Measurements from ENCODE around the gene MEF2C. TPM values are rescaled to one million over a fixed set of nuclear protein-coding genes. Genes with fewer than 3 reads are reported as not detected.

Gene MEF2C
- total RNA-seq, 2 experiments from 2014 or later, result 0.13 to 0.53 TPM

GRCh38 chr5:88776692-88777091 is 106.3 kb downstream of the MEF2C start:
- CTCF ChIA-PET, result no interaction called here
- no peak for ATAC-seq

GRCh38 chr5:88772831-88773230 is 110.2 kb downstream of the MEF2C start:
- no peak overlapping the region for H3K27ac Mint-ChIP-seq

More at GRCh38 chr5:88776692-88777091, 106.3 kb downstream of the MEF2C start:
- no peaks in the 10 kb centered on the region for H3K27me3 Mint-ChIP-seq (ENCODE audit: low read depth)
- H3K4me1 Mint-ChIP-seq (ENCODE audit: low read depth), result no peaks in the 10 kb centered on the region
- H3K9me3 Mint-ChIP-seq (ENCODE audit: insufficient read depth), result no peaks in the 10 kb centered on the region
- H3K27ac Mint-ChIP-seq, result no peak overlapping the region
- POLR2A ChIA-PET, result no interaction called here
- H3K36me3 Mint-ChIP-seq (ENCODE audit: low read depth), result no peaks in the 10 kb centered on the region
- no peak for DNase-seq
- no peak overlapping the region for H3K4me3 Mint-ChIP-seq

GRCh38 chr5:88772047-88772446 is 110.9 kb downstream of the MEF2C start:
- no peak overlapping the region for H3K27ac Mint-ChIP-seq
- H3K4me1 Mint-ChIP-seq (ENCODE audit: low read depth), result no peaks in the 10 kb centered on the region
- H3K4me3 Mint-ChIP-seq, result no peak overlapping the region
- CTCF ChIA-PET, result no interaction called here
- no peaks in the 10 kb centered on the region for H3K36me3 Mint-ChIP-seq (ENCODE audit: low read depth)
- peaks cover 2% of the 10 kb centered on the region for H3K27me3 Mint-ChIP-seq (ENCODE audit: low read depth)
- H3K9me3 Mint-ChIP-seq (ENCODE audit: insufficient read depth), result no peaks in the 10 kb centered on the region
- no peak for DNase-seq
- no peak for ATAC-seq
- POLR2A ChIA-PET, result no interaction called here

More at GRCh38 chr5:88772831-88773230, 110.2 kb downstream of the MEF2C start:
- Mint-ChIP-seq H3K4me1 (ENCODE audit: low read depth) (no peaks in the 10 kb centered on the region), H3K9me3 (ENCODE audit: insufficient read depth) (no peaks in the 10 kb centered on the region), H3K36me3 (ENCODE audit: low read depth) (no peaks in the 10 kb centered on the region), H3K4me3 (no peak overlapping the region), H3K27me3 (ENCODE audit: low read depth) (peaks cover 2% of the 10 kb centered on the region)
- ChIA-PET POLR2A (no interaction called here), CTCF (no interaction called here)
- no peak for DNase-seq
- no peak for ATAC-seq

- POLR2A ChIA-PET, result no interaction called here
- Mint-ChIP-seq H3K27ac (no peak overlapping the region), H3K4me3 (no peak overlapping the region), H3K4me1 (ENCODE audit: low read depth) (no peaks in the 10 kb centered on the region), H3K27me3 (ENCODE audit: low read depth) (peaks cover 2% of the 10 kb centered on the region), H3K36me3 (ENCODE audit: low read depth) (no peaks in the 10 kb centered on the region), H3K9me3 (ENCODE audit: insufficient read depth) (no peaks in the 10 kb centered on the region)
- no peak for ATAC-seq
- DNase-seq, result no peak
- CTCF ChIA-PET, result no interaction called here
Measured at GRCh38 chr5:88770276-88771257, 112.4 kb downstream of the MEF2C start.

- Mint-ChIP-seq H3K4me3 (no peak overlapping the region), H3K9me3 (ENCODE audit: insufficient read depth) (no peaks in the 10 kb centered on the region), H3K27ac (no peak overlapping the region), H3K36me3 (ENCODE audit: low read depth) (no peaks in the 10 kb centered on the region), H3K27me3 (ENCODE audit: low read depth) (peaks cover 5% of the 10 kb centered on the region), H3K4me1 (ENCODE audit: low read depth) (no peaks in the 10 kb centered on the region)
- ATAC-seq, result no peak
- POLR2A ChIA-PET, result no interaction called here
- CTCF ChIA-PET, result no interaction called here
- no peak for DNase-seq
Measured at GRCh38 chr5:88769165-88769564, 113.8 kb downstream of the MEF2C start.

- ChIA-PET POLR2A (no interaction called here), CTCF (no interaction called here)
- H3K4me3 Mint-ChIP-seq, result no peak overlapping the region
- peaks cover 6% of the 10 kb centered on the region for H3K27me3 Mint-ChIP-seq (ENCODE audit: low read depth)
- H3K4me1 Mint-ChIP-seq (ENCODE audit: low read depth), result no peaks in the 10 kb centered on the region
- no peak overlapping the region for H3K27ac Mint-ChIP-seq
- H3K9me3 Mint-ChIP-seq (ENCODE audit: insufficient read depth), result no peaks in the 10 kb centered on the region
- DNase-seq (no peak), ATAC-seq (no peak)
- no peaks in the 10 kb centered on the region for H3K36me3 Mint-ChIP-seq (ENCODE audit: low read depth)
Measured at GRCh38 chr5:88768411-88768810, 114.6 kb downstream of the MEF2C start.

GRCh38 chr5:88765798-88766197 is 117.2 kb downstream of the MEF2C start:
- Mint-ChIP-seq H3K36me3 (ENCODE audit: low read depth) (no peaks in the 10 kb centered on the region), H3K4me1 (ENCODE audit: low read depth) (no peaks in the 10 kb centered on the region), H3K4me3 (no peak overlapping the region), H3K27ac (no peak overlapping the region), H3K9me3 (ENCODE audit: insufficient read depth) (no peaks in the 10 kb centered on the region), H3K27me3 (ENCODE audit: low read depth) (peaks cover 6% of the 10 kb centered on the region)
- ATAC-seq (no peak), DNase-seq (no peak)
- ChIA-PET CTCF (no interaction called here), POLR2A (no interaction called here)

- Mint-ChIP-seq H3K4me1 (ENCODE audit: low read depth) (no peaks in the 10 kb centered on the region), H3K27ac (no peak overlapping the region), H3K9me3 (ENCODE audit: insufficient read depth) (no peaks in the 10 kb centered on the region), H3K4me3 (no peak overlapping the region), H3K36me3 (ENCODE audit: low read depth) (no peaks in the 10 kb centered on the region), H3K27me3 (ENCODE audit: low read depth) (peaks cover 6% of the 10 kb centered on the region)
- ChIA-PET CTCF (no interaction called here), POLR2A (no interaction called here)
- no peak for ATAC-seq
- DNase-seq, result no peak
Measured at GRCh38 chr5:88765171-88765570, 117.8 kb downstream of the MEF2C start.

GRCh38 chr5:88761939-88762338 is 121.0 kb downstream of the MEF2C start:
- DNase-seq, result no peak
- ATAC-seq, result no peak
- Mint-ChIP-seq H3K27ac (no peak overlapping the region), H3K9me3 (ENCODE audit: insufficient read depth) (no peaks in the 10 kb centered on the region), H3K27me3 (ENCODE audit: low read depth) (peaks cover 10% of the 10 kb centered on the region), H3K4me1 (ENCODE audit: low read depth) (peaks cover 8% of the 10 kb centered on the region), H3K4me3 (no peak overlapping the region), H3K36me3 (ENCODE audit: low read depth) (no peaks in the 10 kb centered on the region)
- ChIA-PET POLR2A (no interaction called here), CTCF (interaction anchor here (0.6 to 1.1 kb wide), 2 partner anchors 32 to 34 kb away, joined by 3 read pairs; no protein-coding TSS in a partner anchor)

GRCh38 chr5:88761269-88761850 is 121.6 kb downstream of the MEF2C start:
- ChIA-PET CTCF (interaction anchor here (1.1 kb wide), 1 partner anchor 31 kb away, joined by 3 read pairs; no protein-coding TSS in a partner anchor), POLR2A (no interaction called here)
- Mint-ChIP-seq H3K27me3 (ENCODE audit: low read depth) (peaks cover 10% of the 10 kb centered on the region), H3K9me3 (ENCODE audit: insufficient read depth) (no peaks in the 10 kb centered on the region), H3K4me3 (no peak overlapping the region), H3K36me3 (ENCODE audit: low read depth) (no peaks in the 10 kb centered on the region), H3K27ac (no peak overlapping the region), H3K4me1 (ENCODE audit: low read depth) (peaks cover 8% of the 10 kb centered on the region)
- DNase-seq, result no peak
- no peak for ATAC-seq

GRCh38 chr5:88760527-88760926 is 122.5 kb downstream of the MEF2C start:
- Mint-ChIP-seq H3K9me3 (ENCODE audit: insufficient read depth) (no peaks in the 10 kb centered on the region), H3K4me3 (no peak overlapping the region), H3K4me1 (ENCODE audit: low read depth) (peaks cover 8% of the 10 kb centered on the region), H3K27ac (no peak overlapping the region), H3K36me3 (ENCODE audit: low read depth) (no peaks in the 10 kb centered on the region), H3K27me3 (ENCODE audit: low read depth) (peaks cover 10% of the 10 kb centered on the region)
- DNase-seq (no peak), ATAC-seq (no peak)
- POLR2A ChIA-PET, result no interaction called here
- CTCF ChIA-PET, result no interaction called here

- Mint-ChIP-seq H3K9me3 (ENCODE audit: insufficient read depth) (no peaks in the 10 kb centered on the region), H3K27me3 (ENCODE audit: low read depth) (peaks cover 6% of the 10 kb centered on the region), H3K36me3 (ENCODE audit: low read depth) (no peaks in the 10 kb centered on the region), H3K4me1 (ENCODE audit: low read depth) (peaks cover 8% of the 10 kb centered on the region), H3K27ac (no peak overlapping the region), H3K4me3 (no peak overlapping the region)
- ATAC-seq (no peak), DNase-seq (no peak)
- CTCF ChIA-PET, result no interaction called here
- POLR2A ChIA-PET, result no interaction called here
Measured at GRCh38 chr5:88758591-88758990, 124.4 kb downstream of the MEF2C start.

Measured in activated CD8-positive, alpha-beta T cell treated with anti-CD3 and anti-CD28 coated beads, Interleukin-2, amount 10 ng/mL, durations not matched to agents 7 days and 5 days (primary cell).